ENCODE data around the gene PLEKHH1.

DNA sequence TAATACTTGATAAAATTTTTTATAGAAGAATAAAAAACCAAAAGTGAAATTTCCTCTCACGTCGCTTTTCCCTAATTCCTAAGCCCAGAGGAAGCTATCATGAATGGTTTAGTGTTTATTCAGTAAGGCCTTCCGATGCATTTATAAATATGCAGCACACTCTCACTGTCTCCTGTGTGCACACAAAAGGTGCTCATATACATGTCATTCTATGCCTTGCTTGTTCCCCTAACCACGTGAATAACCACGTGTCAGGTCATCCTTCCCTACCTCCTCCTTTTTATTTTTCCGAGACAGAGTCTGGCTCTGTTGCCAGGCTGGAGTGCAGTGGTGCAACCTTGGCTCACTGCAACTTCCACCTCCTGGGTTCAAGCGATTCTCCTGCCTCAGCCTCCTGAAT lies 37.4 kb downstream of the PLEKHH1 start:
- TF ChIP-seq, protein P1, sequence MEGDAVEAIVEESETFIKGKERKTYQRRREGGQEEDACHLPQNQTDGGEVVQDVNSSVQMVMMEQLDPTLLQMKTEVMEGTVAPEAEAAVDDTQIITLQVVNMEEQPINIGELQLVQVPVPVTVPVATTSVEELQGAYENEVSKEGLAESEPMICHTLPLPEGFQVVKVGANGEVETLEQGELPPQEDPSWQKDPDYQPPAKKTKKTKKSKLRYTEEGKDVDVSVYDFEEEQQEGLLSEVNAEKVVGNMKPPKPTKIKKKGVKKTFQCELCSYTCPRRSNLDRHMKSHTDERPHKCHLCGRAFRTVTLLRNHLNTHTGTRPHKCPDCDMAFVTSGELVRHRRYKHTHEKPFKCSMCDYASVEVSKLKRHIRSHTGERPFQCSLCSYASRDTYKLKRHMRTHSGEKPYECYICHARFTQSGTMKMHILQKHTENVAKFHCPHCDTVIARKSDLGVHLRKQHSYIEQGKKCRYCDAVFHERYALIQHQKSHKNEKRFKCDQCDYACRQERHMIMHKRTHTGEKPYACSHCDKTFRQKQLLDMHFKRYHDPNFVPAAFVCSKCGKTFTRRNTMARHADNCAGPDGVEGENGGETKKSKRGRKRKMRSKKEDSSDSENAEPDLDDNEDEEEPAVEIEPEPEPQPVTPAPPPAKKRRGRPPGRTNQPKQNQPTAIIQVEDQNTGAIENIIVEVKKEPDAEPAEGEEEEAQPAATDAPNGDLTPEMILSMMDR (IDR thresholded peaks at IDR 0.05; ENCODE audit: insufficient read depth, low read length, poor library complexity, severe bottlenecking): no peak
- no peak for TF ChIP-seq EZH2phosphoT487 (conservative IDR thresholded peaks at IDR 0.05; ENCODE audit: low read length)

All from SU-DHL-6 (cell line).